ENCODE measurements around the gene MED25. TPM values are rescaled to one million over a fixed set of nuclear protein-coding genes. Genes with fewer than 3 reads are reported as not detected.
A peak's percentile ranks its signal among the peaks of the same experiment; 100 is the strongest.

MED25 gene
- total and polyA plus RNA-seq, 9 of the 15 experiments (the other 6 are each of a cell fraction or from before 2014, with no cell fraction given), result 4.1 to 93.9 (median 19.3) TPM

DNA sequence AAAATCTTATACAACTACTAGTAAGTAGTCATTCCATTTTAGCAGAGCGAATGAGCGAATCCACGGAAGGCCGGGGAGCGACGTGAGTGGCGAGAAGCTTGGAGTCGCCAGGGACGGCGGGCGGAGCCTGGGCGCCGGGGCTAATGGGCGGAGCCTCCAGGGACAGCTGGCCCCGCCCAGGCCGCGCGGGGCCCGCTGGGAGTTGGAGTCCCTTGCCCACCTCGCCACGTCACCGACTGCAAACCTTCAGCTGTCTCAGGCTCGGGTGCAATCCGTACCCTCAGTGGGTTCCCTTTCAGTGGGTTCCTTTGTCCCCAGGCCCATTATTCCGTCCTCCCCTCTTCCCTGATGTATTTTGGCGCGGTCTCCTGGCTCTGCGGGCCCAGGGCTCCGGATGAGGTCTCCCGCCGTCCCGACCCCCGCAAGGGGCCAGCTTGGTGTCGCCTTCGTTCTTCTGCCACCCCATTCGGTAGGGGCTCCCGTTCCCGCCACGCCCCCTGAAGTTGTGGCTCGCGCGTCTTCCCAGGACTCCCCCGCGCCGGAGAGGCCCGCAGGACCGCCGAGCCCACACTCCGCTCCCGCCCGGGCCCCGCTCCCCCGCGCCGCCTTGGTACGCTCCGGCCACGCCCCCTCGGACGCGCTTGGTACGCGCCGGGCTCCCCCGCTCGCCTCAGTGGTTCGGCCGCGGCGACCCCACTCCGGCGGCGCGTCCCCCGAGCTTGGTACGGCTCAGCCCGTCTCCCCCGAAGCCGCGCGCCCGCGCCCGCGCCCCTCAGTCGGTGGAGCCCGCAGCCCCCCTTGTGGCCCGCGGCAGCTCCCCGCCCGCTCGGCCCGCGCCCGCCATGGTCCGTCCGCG, 32.6 kb downstream of the MED25 start, which contains the start of gene PTOV1 (continued):
- TF ChIP-seq SREBF2 (CRISPR knock-in tag; IDR thresholded peaks at IDR 0.05) (no peak), ZNF184 (CRISPR knock-in tag; IDR thresholded peaks at IDR 0.05) (no peak), SETDB1 (IDR thresholded peaks at IDR 0.05; ENCODE audit: low read length) (no peak), ARID4B (CRISPR knock-in tag; IDR thresholded peaks at IDR 0.05) (peak; percentile 87), BRD4 (IDR thresholded peaks at IDR 0.05) (peak; percentile 74; the same call in 1 of the 2 replicates), PCBP2 (IDR thresholded peaks at IDR 0.05; ENCODE audit: low read depth, low read length, poor library complexity, severe bottlenecking) (no peak), ESRRA (IDR thresholded peaks at IDR 0.05; ENCODE audit: borderline replicate concordance, low read depth) (peak; percentile 43; the same call in 1 of the 2 replicates), SAFB2 (IDR thresholded peaks at IDR 0.05; ENCODE audit: borderline replicate concordance, low read depth, low read length, severe bottlenecking) (no peak), AFF4 (CRISPR knock-in tag; IDR thresholded peaks at IDR 0.05) (peak; percentile 66)
- TF ChIP-seq, protein P1, sequence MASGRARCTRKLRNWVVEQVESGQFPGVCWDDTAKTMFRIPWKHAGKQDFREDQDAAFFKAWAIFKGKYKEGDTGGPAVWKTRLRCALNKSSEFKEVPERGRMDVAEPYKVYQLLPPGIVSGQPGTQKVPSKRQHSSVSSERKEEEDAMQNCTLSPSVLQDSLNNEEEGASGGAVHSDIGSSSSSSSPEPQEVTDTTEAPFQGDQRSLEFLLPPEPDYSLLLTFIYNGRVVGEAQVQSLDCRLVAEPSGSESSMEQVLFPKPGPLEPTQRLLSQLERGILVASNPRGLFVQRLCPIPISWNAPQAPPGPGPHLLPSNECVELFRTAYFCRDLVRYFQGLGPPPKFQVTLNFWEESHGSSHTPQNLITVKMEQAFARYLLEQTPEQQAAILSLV (tag; IDR thresholded peaks at IDR 0.05), result no peak
- TF ChIP-seq, protein P2, sequence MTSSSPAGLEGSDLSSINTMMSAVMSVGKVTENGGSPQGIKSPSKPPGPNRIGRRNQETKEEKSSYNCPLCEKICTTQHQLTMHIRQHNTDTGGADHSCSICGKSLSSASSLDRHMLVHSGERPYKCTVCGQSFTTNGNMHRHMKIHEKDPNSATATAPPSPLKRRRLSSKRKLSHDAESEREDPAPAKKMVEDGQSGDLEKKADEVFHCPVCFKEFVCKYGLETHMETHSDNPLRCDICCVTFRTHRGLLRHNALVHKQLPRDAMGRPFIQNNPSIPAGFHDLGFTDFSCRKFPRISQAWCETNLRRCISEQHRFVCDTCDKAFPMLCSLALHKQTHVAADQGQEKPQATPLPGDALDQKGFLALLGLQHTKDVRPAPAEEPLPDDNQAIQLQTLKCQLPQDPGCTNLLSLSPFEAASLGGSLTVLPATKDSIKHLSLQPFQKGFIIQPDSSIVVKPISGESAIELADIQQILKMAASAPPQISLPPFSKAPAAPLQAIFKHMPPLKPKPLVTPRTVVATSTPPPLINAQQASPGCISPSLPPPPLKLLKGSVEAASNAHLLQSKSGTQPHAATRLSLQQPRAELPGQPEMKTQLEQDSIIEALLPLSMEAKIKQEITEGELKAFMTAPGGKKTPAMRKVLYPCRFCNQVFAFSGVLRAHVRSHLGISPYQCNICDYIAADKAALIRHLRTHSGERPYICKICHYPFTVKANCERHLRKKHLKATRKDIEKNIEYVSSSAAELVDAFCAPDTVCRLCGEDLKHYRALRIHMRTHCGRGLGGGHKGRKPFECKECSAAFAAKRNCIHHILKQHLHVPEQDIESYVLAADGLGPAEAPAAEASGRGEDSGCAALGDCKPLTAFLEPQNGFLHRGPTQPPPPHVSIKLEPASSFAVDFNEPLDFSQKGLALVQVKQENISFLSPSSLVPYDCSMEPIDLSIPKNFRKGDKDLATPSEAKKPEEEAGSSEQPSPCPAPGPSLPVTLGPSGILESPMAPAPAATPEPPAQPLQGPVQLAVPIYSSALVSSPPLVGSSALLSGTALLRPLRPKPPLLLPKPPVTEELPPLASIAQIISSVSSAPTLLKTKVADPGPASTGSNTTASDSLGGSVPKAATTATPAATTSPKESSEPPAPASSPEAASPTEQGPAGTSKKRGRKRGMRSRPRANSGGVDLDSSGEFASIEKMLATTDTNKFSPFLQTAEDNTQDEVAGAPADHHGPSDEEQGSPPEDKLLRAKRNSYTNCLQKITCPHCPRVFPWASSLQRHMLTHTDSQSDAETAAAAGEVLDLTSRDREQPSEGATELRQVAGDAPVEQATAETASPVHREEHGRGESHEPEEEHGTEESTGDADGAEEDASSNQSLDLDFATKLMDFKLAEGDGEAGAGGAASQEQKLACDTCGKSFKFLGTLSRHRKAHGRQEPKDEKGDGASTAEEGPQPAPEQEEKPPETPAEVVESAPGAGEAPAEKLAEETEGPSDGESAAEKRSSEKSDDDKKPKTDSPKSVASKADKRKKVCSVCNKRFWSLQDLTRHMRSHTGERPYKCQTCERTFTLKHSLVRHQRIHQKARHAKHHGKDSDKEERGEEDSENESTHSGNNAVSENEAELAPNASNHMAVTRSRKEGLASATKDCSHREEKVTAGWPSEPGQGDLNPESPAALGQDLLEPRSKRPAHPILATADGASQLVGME (CRISPR knock-in tag; IDR thresholded peaks at IDR 0.05), result no peak

Data from K562 (cell line).